Heart right ventricle (tissue), 16 donors: ENCODE measurements around the gene SATB2. TPM values are rescaled to one million over a fixed set of nuclear protein-coding genes. Genes with fewer than 3 reads are reported as not detected.

ENCODE experiments used
- ATAC-seq, 8 donors: fragments of 200-7000 bp; cut with Tn5 transposase; one replicate each; pipeline ENCODE4 v1.9.1; 2020; ENCODE audit warnings: mild to moderate bottlenecking in 8 of 8, moderate library complexity in 8 of 8, moderate number of reproducible peaks in 1 of 8
- DNase-seq, 2 donors: peaks; one replicate each; pipeline ENCODE4 v3.0.0-alpha.2; 2020
- H3K27ac ChIP-seq, 10 donors: fragments of 200-600 bp; sonication (generic) in 2 of 10; one replicate each; pipeline versions ENCODE4 v1.5.0 to v1.8.0; 2020 to 2022; ENCODE audit warnings: mild to moderate bottlenecking in 3 of 10
- H3K27me3 ChIP-seq, 7 donors: fragments of 200-600 bp; one replicate each; pipeline ENCODE4 v1.8.0; 2021 to 2022; ENCODE audit warnings: mild to moderate bottlenecking in 2 of 7
- H3K36me3 ChIP-seq, 9 donors: fragments of 200-600 bp; sonication (generic) in 1 of 9; one replicate each; pipeline versions ENCODE4 v1.5.0 to v1.8.0; 2020 to 2022; ENCODE audit warnings: mild to moderate bottlenecking in 2 of 9
- H3K4me1 ChIP-seq, 9 donors: fragments of 200-600 bp; sonication (generic) in 1 of 9; one replicate each; pipeline versions ENCODE4 v1.5.0 to v1.8.0; 2020 to 2022; ENCODE audit warnings: mild to moderate bottlenecking in 4 of 9
- H3K4me3 ChIP-seq, 10 donors: fragments of 200-600 bp; sonication (generic) in 2 of 10; one replicate each; pipeline versions ENCODE4 v1.5.0 to v1.8.0; 2020 to 2022; ENCODE audit warnings: mild to moderate bottlenecking in 7 of 10, moderate library complexity in 2 of 10
- H3K9me3 ChIP-seq, 11 donors: fragments of 200-600 bp in 10 of 11; sonication (generic) in 2 of 11; one replicate each; pipeline versions ENCODE4 v1.5.0 to v1.8.0; 2013 to 2022; ENCODE audit warnings: mild to moderate bottlenecking in 2 of 11, control low read depth in 1 of 11, moderate library complexity in 1 of 11
- WGBS, 2 donors: extraction: QIAGEN DNeasy Blood & Tissue Kit; methylation state at CpG; one replicate each; pipeline ENCODE4 v1.1.7; 2013; ENCODE audit warnings: inconsistent platforms in 1 of 2; 5-methylcytosine and 5-hydroxymethylcytosine counted together
- intact Hi-C, 10 donors: fragments of 100-400 bp; cut with DNase I; formaldehyde crosslinking; loops; one replicate each; pipeline versions ENCODE4 v1.11.1 to v1.14.2; 2022
- polyA plus RNA-seq, 2 donors: library from polyadenylated mRNA; stranded (reverse); fragments of 200-250 nt; gene quantifications; one replicate each; pipeline ENCODE4 v1.2.3, GENCODE V29; 2013
- total RNA-seq, 10 donors: library from RNA; stranded (reverse); fragmentation: NEBNext Ultra II Directional in 3 of 10; extraction: Animal tissue kit (Norgen Biotek cat#: 25700) in 3 of 10; gene quantifications; one replicate each; pipeline versions ENCODE4 v1.2.1 to v1.2.4, GENCODE V29; 2021 to 2023
- TF ChIP-seq, protein P1 (sequence below), 9 donors: fragments of 200-600 bp; sonication (generic) in 2 of 9; IDR thresholded peaks; one replicate each; pipeline versions ENCODE4 v1.5.0 to v1.8.0; 2021 to 2022; ENCODE audit warnings: antibody characterized with exemption in 9 of 9, mild to moderate bottlenecking in 5 of 9, moderate library complexity in 1 of 9
- donor health status: Arrhythmogenic right ventricular cardiomyopathy.
- donor health status: ischemic (EF 13 %, LVEDD 7.1; RV severe dilation, severe dysfunction).
- donor health status: healthy with polysubstance abuse.
- donor health status: DM: no; HTN: yes; CAD: no.
- donor health status: DM: no; HTN: no; CAD: no.
- donor health status: ischemic (EF 25% LVEDD 6.9; RV normal size, moderate dysfunction).
- donor health status: ischemic (EF 25% LVEDD 5.7; RV mildly dilated, moderate dysfunction).
- donor health status: healthy.
- donor health status: DM: yes; HTN: yes; CAD: no.
- donor health status: Ischemic cardiomyopathy.
- donor health status: ischemic (EF 35%, LVEDD 5.7; RV mildly dilated, moderate dysfunction).
- donor health status: nonischemic (EF 11% LVEDD 7.7; RV severe dilation, severe dysfunction).
- donor health status: DM: yes; HTN: yes; CAD: no.
- donor health status: PGD.
- donor health status: ischemic (EF 29% LVEDD 5.4; RV normal size, mild dysfunction).
- donor health status: nonischemic (EF 23%, LVEDD 6.1; RV moderate dilation, normal function).

Gene SATB2
- total and polyA plus RNA-seq, 12 donors: 0.29 to 2.3 (median 0.70) TPM

DNA sequence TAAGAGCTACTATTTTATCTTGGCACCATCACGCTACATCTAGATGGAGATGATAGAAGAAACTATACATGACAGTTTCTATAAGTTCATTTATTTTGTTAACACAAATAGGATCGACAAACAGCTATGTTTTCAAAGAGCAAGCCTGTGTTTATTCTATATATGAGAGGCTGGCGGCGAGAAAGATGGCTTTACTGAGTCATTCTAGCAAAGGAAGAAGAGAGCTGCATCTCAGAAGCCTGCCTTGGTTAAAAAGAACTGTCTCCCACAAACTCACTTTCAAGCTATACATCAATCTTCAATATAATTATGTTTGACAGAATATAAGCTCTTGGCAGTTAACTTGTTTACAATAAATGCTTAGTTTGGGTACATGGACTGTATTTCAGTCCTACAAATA is 13.0 kb downstream of the SATB2 start:
- intact Hi-C loops: no loop called here
- Histone ChIP-seq H3K4me1 (no peaks in the 10 kb centered on the region), H3K27me3 (peaks cover 0 to 36% (median 28%) of the 10 kb centered on the region in 7 donors), H3K9me3 (no peaks in the 10 kb centered on the region), H3K4me3 (no peak overlapping the region), H3K36me3 (no peaks in the 10 kb centered on the region), H3K27ac (no peak overlapping the region)
- 89 to 91% methylated on average over 4 of the region's 4 CpGs for WGBS, 2 donors
- DNase-seq: no peak
- TF ChIP-seq, protein P1, sequence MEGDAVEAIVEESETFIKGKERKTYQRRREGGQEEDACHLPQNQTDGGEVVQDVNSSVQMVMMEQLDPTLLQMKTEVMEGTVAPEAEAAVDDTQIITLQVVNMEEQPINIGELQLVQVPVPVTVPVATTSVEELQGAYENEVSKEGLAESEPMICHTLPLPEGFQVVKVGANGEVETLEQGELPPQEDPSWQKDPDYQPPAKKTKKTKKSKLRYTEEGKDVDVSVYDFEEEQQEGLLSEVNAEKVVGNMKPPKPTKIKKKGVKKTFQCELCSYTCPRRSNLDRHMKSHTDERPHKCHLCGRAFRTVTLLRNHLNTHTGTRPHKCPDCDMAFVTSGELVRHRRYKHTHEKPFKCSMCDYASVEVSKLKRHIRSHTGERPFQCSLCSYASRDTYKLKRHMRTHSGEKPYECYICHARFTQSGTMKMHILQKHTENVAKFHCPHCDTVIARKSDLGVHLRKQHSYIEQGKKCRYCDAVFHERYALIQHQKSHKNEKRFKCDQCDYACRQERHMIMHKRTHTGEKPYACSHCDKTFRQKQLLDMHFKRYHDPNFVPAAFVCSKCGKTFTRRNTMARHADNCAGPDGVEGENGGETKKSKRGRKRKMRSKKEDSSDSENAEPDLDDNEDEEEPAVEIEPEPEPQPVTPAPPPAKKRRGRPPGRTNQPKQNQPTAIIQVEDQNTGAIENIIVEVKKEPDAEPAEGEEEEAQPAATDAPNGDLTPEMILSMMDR (IDR thresholded peaks at IDR 0.05): no peak
- ATAC-seq: no peak

DNA sequence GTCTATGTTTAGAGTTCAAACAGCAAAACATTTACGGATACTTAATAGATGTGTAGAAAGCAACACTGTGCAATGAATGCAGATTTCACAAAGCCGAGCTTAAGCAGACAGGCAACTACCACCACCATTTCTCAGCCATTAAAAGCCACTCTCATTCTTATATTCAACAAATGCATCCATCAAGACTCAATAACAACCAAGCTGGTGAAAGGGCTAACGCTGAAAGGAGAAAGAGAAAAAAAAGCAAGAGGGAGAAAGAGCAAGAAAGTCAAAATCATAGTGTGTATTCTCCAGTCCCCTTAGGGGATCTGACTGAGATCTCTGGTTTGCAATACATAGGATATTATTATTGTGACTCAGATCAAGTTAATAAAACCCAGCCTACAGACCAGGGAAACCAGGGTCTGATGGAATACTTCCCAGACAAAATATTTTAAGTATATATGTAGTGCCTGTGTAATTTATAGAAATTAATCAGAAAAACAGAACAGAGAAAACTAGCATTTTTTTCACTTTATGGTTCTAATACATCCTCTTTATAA is 14.1 kb downstream of the SATB2 start:
- 63 to 71% methylated on average over 3 of the region's 3 CpGs for WGBS, 2 donors
- no peaks in the 10 kb centered on the region for H3K9me3 ChIP-seq

DNA sequence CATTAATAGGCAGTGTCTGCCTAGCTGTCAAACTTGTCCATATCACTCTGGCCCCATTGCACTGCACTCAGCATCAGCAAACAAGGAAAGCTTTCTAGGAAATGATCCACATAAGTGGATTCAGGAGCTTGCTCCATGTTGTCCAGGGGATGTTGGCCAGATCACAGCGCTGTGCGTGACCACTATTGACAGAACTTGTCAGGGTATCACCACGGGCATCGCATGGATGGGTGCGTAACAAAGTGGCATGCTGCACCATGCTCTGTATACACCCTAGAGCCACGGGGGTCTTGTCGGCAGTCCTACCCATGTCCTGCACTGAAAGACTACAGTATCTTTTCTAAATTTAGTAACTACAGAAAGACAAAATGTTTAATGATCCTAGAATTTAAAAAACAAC is 15.6 kb downstream of the SATB2 start:
- DNase-seq: no peak
- Histone ChIP-seq H3K36me3 (no peaks in the 10 kb centered on the region), H3K27me3 (peaks cover 0 to 17% (median 9%) of the 10 kb centered on the region in 7 donors), H3K27ac (no peak overlapping the region), H3K4me1 (no peaks in the 10 kb centered on the region), H3K4me3 (no peak overlapping the region), H3K9me3 (no peaks in the 10 kb centered on the region)
- no peak for ATAC-seq
- 93% methylated on average over 7 of the region's 7 CpGs for WGBS, 2 donors
- intact Hi-C loops: no loop called here
- TF ChIP-seq, protein P1 (IDR thresholded peaks at IDR 0.05): no peak

More for the DNA sequence above, 14.1 kb downstream of the SATB2 start:
- Histone ChIP-seq H3K36me3 (no peaks in the 10 kb centered on the region), H3K4me1 (no peaks in the 10 kb centered on the region), H3K4me3 (no peak overlapping the region), H3K27ac (no peak overlapping the region), H3K27me3 (peaks cover 0 to 26% (median 17%) of the 10 kb centered on the region in 7 donors)
- no peak for DNase-seq
- intact Hi-C loops: no loop called here
- TF ChIP-seq, protein P1 (IDR thresholded peaks at IDR 0.05): no peak
- no peak for ATAC-seq

DNA sequence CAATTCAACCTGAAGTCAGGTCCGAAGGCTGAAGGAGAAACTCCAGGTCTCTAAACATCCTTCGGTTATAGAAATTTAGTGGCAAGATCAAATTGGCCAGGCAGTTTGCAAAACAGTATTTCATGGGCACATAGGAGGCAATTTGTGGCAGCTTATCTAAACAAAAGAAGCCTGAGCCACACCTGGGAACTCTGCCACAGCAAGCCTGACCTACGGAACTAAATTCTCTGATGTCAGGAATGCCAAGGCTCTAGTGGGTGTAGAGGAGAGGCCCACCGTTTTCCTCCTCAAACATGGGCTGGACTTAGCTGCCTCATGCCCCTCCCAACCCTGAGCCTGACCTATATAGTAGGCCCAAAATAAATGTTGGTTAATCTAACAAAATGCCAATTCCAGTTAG is 16.0 kb downstream of the SATB2 start:
- Histone ChIP-seq H3K9me3 (no peaks in the 10 kb centered on the region), H3K4me3 (no peak overlapping the region), H3K27ac (no peak overlapping the region), H3K27me3 (peaks cover 0 to 16% (median 4%) of the 10 kb centered on the region in 7 donors), H3K36me3 (no peaks in the 10 kb centered on the region), H3K4me1 (no peaks in the 10 kb centered on the region)
- TF ChIP-seq, protein P1 (IDR thresholded peaks at IDR 0.05): no peak
- intact Hi-C loops: no loop called here
- 82 to 89% methylated on average over 4 of the region's 4 CpGs for WGBS, 2 donors
- ATAC-seq (no peak), DNase-seq (no peak)
